GM12878 (cell line): Measurements from ENCODE around the gene OR2D3. TPM values are rescaled to one million over a fixed set of nuclear protein-coding genes. Genes with fewer than 3 reads are reported as not detected.

Experiments
- ATAC-seq: fragments of 200-7000 bp; cut with Tn5 transposase; 3 replicates; pipeline ENCODE4 v1.9.1; 2020; ENCODE audit warnings: mild to moderate bottlenecking, moderate library complexity
- BruUV-seq: library from RNA; stranded (reverse); fragments of 400-500 nt; replicated peaks from 2 replicates; lab custom pipeline; 2021; lab: Mats Ljungman, UMichigan
- CTCF ChIA-PET: fragments of 300-600 bp; sonication (Branson Sonifier 250); formaldehyde crosslinking; extraction: SDS; loops from one replicate; lab custom pipeline; 2021; ENCODE audit warnings: inconsistent platforms; lab: Yijun Ruan, JAX
- POLR2A ChIA-PET: fragments of 350-600 bp; formaldehyde crosslinking; extraction: SDS; loops from one replicate; lab custom pipeline; 2021; ENCODE audit warnings: inconsistent platforms; lab: Charles Lee
- RAD21 ChIA-PET: fragments of 300-600 bp; sonication (Branson Sonifier 250); formaldehyde crosslinking; loops from one replicate; lab custom pipeline; 2023; ENCODE audit warnings: antibody characterized with exemption; ENCODE audit not compliant: unreplicated experiment; lab: Charles Lee
- SMC1A ChIA-PET: fragments of 300-600 bp; sonication (Branson Sonifier 250); formaldehyde crosslinking; loops from one replicate; lab custom pipeline; 2023; ENCODE audit not compliant: unreplicated experiment, uncharacterized antibody; lab: Charles Lee
- DNase-seq: peaks from one replicate; pipeline ENCODE4 v3.0.0-alpha.2; 2011; ENCODE audit warnings: low read depth, low spot score
- FAIRE-seq: peaks from 3 replicates; lab custom pipeline; 2011; peaks lifted over from hg19 to GRCh38; lab: Jason Lieb, UNC
- H2AFZ ChIP-seq: 2 replicates; pipeline ENCODE4 v1.6.0; 2011; ENCODE audit warnings: low read depth, low read length, control low read depth; ENCODE audit not compliant: control insufficient read depth
- H3K27ac ChIP-seq: 2 replicates; pipeline ENCODE4 v1.5.1; 2011; ENCODE audit warnings: control low read depth; ENCODE audit not compliant: control insufficient read depth, insufficient read depth
- H3K27me3 ChIP-seq, 2 experiments: replicated peaks in 1 of 2; 2 replicates each; pipeline versions ENCODE4 v1.6.0 to v1.6.1; 2011; ENCODE audit warnings: low read length in 1 of 2; ENCODE audit not compliant: control insufficient read depth in 2 of 2, insufficient read depth in 2 of 2
- H3K36me3 ChIP-seq, 2 experiments: 2 replicates each; pipeline ENCODE4 v1.5.1; 2011; ENCODE audit warnings: low read length in 1 of 2; ENCODE audit not compliant: control insufficient read depth in 2 of 2, insufficient read depth in 2 of 2
- H3K4me1 ChIP-seq: 2 replicates; pipeline ENCODE4 v1.6.1; 2011; ENCODE audit warnings: mild to moderate bottlenecking, low read length, moderate library complexity, mixed read lengths; ENCODE audit not compliant: control insufficient read depth, insufficient read depth
- H3K4me2 ChIP-seq: 2 replicates; pipeline ENCODE4 v1.6.0; 2011; ENCODE audit warnings: control low read depth; ENCODE audit not compliant: control insufficient read depth, insufficient read depth
- H3K4me3 ChIP-seq: fragments of 200-600 bp; sonication (generic); 2 replicates; pipeline ENCODE4 v1.5.1; 2016
- H3K79me2 ChIP-seq: 2 replicates; pipeline ENCODE4 v1.6.0; 2011; ENCODE audit warnings: low read length; ENCODE audit not compliant: control insufficient read depth, insufficient read depth
- H3K9ac ChIP-seq: 2 replicates; pipeline ENCODE4 v1.8.0; 2011; ENCODE audit warnings: low read length, control low read depth, mixed read lengths; ENCODE audit not compliant: control insufficient read depth, insufficient read depth
- H3K9me3 ChIP-seq: replicated peaks from 3 replicates; pipeline ENCODE4 v1.5.1; 2011; ENCODE audit warnings: mild to moderate bottlenecking, low read length; ENCODE audit not compliant: control insufficient read depth, insufficient read depth
- H4K20me1 ChIP-seq: 2 replicates; pipeline ENCODE4 v1.6.0; 2011; ENCODE audit not compliant: control insufficient read depth, insufficient read depth
- CHD2 ChIP-seq: IDR thresholded peaks from 2 replicates; pipeline ENCODE4 v1.6.1; 2011; ENCODE audit warnings: low read depth, low read length, improper control_type of control experiment, borderline replicate concordance
- FOXM1 ChIP-seq: IDR thresholded peaks from 2 replicates; pipeline ENCODE4 v1.6.1; 2012; ENCODE audit warnings: low read depth, mild to moderate bottlenecking, inconsistent platforms, low read length, moderate library complexity
- IKZF2 ChIP-seq, 2 experiments: fragments of 450-650 bp; IDR thresholded peaks; 2 replicates each; pipeline ENCODE4 v1.6.1; 2017; ENCODE audit warnings: mild to moderate bottlenecking in 2 of 2, moderate library complexity in 2 of 2
- RB1 ChIP-seq: fragments of 450-650 bp; formaldehyde crosslinking; IDR thresholded peaks from 2 replicates; pipeline ENCODE4 v1.6.1; 2017; ENCODE audit warnings: mild to moderate bottlenecking, borderline replicate concordance
- WGBS: methylation state at CpG from one replicate; pipeline ENCODE4 v1.1.6; 2016; ENCODE audit warnings: low lambda C conversion rate; ENCODE audit not compliant: insufficient replicate concordance, insufficient coverage; ENCODE audit errors: missing lambda C conversion rate; 5-methylcytosine and 5-hydroxymethylcytosine counted together
- in situ Hi-C: fragments of 300-500 bp; cut with MboI; formaldehyde crosslinking; loops from 9 replicates; pipeline ENCODE4 v1.14.3; 2018; ENCODE audit warnings: mixed read lengths
- intact Hi-C: fragments of 100-400 bp; cut with micrococcal nuclease; formaldehyde crosslinking; loops from one replicate; pipeline ENCODE4 v1.14.2; 2022; ENCODE audit not compliant: unreplicated experiment
- polyA plus RNA-seq, 11 experiments: library from polyadenylated mRNA; depleted of rRNA in 4 of 11; unstranded in 6 of 11; stranded (reverse) in 5 of 11; fragments of >200 nt; fragmentation: Nextera tagmentation in 4 of 11; fragmentation: Illumina TruSeq in 1 of 11; extraction: Ambion mirVana in 4 of 11; extraction: Trizol in 1 of 11; gene quantifications; 1 replicate in 1 of 11; 2 replicates in 10 of 11; pipeline versions ENCODE4 v1.2.1 to v1.2.3, GENCODE V29; 2011 to 2016; ENCODE audit warnings: inconsistent platforms in 2 of 11, missing spikeins in 2 of 11, low read depth in 1 of 11
- total RNA-seq, 4 experiments: library from RNA; depleted of rRNA in 3 of 4; stranded (reverse); fragments of >200 nt in 3 of 4; fragmentation: Illumina TruSeq in 1 of 4; extraction: Trizol in 1 of 4; gene quantifications; 2 replicates each; pipeline versions ENCODE4 v1.2.1 to v1.2.3, GENCODE V29; 2013 to 2021
- TF ChIP-seq, protein P1 (sequence below): fragments of 450-650 bp; formaldehyde crosslinking; IDR thresholded peaks from 2 replicates; pipeline ENCODE4 v1.4.0; 2020; ENCODE audit warnings: mild to moderate bottlenecking, moderate library complexity
- TF ChIP-seq, protein P2 (sequence below): IDR thresholded peaks from 2 replicates; pipeline ENCODE4 v1.6.1; 2012; ENCODE audit warnings: low read depth, low read length, improper control_type of control experiment
- TF ChIP-seq, protein P3 (sequence below): fragments of 450-650 bp; formaldehyde crosslinking; IDR thresholded peaks from 2 replicates; pipeline ENCODE4 v1.5.0; 2022; ENCODE audit warnings: mild to moderate bottlenecking, missing genetic modification characterization

The OR2D3 gene
- total and polyA plus RNA-seq, 10 of the 15 experiments (the other 5 are each of a cell fraction or from before 2014, with no cell fraction given), result 0.20 TPM; not detected in 9

DNA sequence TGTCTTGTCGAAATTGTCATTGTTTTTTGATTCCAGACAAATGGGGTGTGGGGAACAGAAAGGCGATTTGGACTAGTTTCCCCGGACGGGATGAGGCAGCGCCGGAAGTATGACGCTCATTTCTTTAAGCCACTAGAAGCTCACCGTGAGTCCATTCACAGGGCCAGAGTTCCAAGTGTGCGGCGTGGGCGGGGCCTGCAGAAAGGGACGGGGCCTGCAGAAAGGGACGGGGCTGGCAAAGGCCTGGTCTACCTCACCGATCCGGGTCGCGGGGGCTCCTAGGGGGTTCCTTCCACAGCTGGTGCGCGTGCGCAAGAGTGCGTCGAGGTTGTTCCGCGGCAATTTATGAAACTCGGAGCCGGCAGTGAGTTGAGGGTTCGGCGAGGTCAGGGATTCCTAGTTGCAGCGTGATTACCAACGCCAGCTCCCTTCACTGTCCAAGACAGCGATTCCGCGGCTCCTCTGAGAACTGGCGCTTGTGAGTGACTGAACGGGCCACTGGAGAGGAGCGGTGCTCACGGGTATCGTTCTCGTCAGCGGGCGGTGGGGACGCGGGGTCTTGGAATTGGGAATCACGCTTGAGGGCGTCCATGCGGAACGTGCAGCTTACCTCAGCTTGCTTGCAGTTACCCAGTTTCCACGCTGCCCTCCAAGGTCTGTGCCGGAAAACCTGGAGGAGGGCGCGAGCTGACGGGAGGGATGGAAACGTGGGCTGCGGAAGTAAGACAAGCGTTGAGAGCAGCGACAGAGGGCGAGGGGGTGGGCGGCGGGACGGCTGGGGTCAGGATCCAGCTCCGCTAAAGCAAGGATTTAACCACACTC, 5.6 kb downstream of the OR2D3 start, which contains the start of gene ZNF215 (continued):
- no peak for TF ChIP-seq FOXM1

DNA sequence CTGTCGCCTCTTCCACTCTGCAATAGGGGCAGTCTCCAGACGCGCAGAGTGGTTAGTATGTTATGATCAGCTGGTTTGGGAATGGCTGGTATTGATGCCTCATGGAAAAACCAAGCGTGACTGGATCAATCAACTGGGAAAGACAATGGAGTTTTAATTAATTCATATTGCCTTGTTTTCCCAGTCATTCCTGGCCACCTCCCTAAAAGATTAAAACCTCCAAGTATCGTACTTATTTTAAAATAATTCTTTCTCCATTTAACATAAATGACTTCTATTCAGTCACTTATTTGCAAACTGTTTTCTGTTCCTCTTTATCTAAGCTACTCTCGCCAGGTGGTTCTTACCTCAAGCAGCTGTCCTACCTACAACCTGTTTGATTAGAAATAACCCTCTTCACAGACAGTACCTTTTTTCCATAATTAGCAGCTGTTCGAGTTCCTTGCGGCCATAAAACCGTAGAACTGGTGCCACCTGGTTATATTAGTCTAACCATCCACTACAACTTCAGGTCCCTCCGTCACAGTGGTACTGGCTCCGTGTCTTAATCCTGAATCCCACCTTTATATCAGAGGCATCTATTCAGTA, 6.3 kb downstream of the OR2D3 start:
- Histone ChIP-seq H3K27ac (peak overlapping the region; percentile 0; the same call in 1 of the 2 replicates), H3K36me3 (no peaks in the 10 kb centered on the region), H3K4me3 (peak overlapping the region; percentile 65), H2AFZ (peak overlapping the region; percentile 64), H3K79me2 (no peaks in the 10 kb centered on the region), H3K9ac (peak overlapping the region; percentile 36; the same call in 1 of the 2 replicates), H3K9me3 (no peaks in the 10 kb centered on the region), H4K20me1 (no peaks in the 10 kb centered on the region), H3K27me3 (peaks cover 0 to 4% of the 10 kb centered on the region in 2 experiments; a peak in 2 of 4 replicates), H3K4me2 (peak overlapping the region; percentile 88), H3K4me1 (0 out of 2 replicates have a peak, but pooled peaks cover 6% of the 10 kb centered on the region)
- RAD21 ChIA-PET, result interaction anchor here (0.7 kb wide), 1 partner anchor 323 kb away, joined by 3 read pairs; no protein-coding TSS in a partner anchor
- SMC1A ChIA-PET, result interaction anchor here (0.9 to 1.4 kb wide), 3 partner anchors 8 to 1060 kb away, joined by 3 read pairs; partner anchors contain the start of gene EIF3F
- in situ Hi-C loops (no loop called here), intact Hi-C loops (no loop called here)
- peak; percentile 7 for DNase-seq
- POLR2A ChIA-PET, result no interaction called here
- under 1% methylated on average over 11 of the region's 11 CpGs for WGBS
- BruUV-seq, result no TSS peak
- ATAC-seq, result peak; percentile 56
- FAIRE-seq, result peak; percentile 59
- CTCF ChIA-PET, result interaction anchor here (0.6 to 1.4 kb wide), 2 partner anchors 71 to 314 kb away, joined by 3 read pairs; no protein-coding TSS in a partner anchor
- TF ChIP-seq RB1, result no peak
- TF ChIP-seq, protein P1, sequence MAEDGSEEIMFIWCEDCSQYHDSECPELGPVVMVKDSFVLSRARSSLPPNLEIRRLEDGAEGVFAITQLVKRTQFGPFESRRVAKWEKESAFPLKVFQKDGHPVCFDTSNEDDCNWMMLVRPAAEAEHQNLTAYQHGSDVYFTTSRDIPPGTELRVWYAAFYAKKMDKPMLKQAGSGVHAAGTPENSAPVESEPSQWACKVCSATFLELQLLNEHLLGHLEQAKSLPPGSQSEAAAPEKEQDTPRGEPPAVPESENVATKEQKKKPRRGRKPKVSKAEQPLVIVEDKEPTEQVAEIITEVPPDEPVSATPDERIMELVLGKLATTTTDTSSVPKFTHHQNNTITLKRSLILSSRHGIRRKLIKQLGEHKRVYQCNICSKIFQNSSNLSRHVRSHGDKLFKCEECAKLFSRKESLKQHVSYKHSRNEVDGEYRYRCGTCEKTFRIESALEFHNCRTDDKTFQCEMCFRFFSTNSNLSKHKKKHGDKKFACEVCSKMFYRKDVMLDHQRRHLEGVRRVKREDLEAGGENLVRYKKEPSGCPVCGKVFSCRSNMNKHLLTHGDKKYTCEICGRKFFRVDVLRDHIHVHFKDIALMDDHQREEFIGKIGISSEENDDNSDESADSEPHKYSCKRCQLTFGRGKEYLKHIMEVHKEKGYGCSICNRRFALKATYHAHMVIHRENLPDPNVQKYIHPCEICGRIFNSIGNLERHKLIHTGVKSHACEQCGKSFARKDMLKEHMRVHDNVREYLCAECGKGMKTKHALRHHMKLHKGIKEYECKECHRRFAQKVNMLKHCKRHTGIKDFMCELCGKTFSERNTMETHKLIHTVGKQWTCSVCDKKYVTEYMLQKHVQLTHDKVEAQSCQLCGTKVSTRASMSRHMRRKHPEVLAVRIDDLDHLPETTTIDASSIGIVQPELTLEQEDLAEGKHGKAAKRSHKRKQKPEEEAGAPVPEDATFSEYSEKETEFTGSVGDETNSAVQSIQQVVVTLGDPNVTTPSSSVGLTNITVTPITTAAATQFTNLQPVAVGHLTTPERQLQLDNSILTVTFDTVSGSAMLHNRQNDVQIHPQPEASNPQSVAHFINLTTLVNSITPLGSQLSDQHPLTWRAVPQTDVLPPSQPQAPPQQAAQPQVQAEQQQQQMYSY (CRISPR knock-in tag), result no peak
- no peak for TF ChIP-seq CHD2
- TF ChIP-seq, protein P2, sequence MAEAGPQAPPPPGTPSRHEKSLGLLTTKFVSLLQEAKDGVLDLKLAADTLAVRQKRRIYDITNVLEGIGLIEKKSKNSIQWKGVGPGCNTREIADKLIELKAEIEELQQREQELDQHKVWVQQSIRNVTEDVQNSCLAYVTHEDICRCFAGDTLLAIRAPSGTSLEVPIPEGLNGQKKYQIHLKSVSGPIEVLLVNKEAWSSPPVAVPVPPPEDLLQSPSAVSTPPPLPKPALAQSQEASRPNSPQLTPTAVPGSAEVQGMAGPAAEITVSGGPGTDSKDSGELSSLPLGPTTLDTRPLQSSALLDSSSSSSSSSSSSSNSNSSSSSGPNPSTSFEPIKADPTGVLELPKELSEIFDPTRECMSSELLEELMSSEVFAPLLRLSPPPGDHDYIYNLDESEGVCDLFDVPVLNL, result no peak
- no peak for TF ChIP-seq IKZF2 (IDR thresholded peaks at IDR 0.05)
- TF ChIP-seq, protein P3, sequence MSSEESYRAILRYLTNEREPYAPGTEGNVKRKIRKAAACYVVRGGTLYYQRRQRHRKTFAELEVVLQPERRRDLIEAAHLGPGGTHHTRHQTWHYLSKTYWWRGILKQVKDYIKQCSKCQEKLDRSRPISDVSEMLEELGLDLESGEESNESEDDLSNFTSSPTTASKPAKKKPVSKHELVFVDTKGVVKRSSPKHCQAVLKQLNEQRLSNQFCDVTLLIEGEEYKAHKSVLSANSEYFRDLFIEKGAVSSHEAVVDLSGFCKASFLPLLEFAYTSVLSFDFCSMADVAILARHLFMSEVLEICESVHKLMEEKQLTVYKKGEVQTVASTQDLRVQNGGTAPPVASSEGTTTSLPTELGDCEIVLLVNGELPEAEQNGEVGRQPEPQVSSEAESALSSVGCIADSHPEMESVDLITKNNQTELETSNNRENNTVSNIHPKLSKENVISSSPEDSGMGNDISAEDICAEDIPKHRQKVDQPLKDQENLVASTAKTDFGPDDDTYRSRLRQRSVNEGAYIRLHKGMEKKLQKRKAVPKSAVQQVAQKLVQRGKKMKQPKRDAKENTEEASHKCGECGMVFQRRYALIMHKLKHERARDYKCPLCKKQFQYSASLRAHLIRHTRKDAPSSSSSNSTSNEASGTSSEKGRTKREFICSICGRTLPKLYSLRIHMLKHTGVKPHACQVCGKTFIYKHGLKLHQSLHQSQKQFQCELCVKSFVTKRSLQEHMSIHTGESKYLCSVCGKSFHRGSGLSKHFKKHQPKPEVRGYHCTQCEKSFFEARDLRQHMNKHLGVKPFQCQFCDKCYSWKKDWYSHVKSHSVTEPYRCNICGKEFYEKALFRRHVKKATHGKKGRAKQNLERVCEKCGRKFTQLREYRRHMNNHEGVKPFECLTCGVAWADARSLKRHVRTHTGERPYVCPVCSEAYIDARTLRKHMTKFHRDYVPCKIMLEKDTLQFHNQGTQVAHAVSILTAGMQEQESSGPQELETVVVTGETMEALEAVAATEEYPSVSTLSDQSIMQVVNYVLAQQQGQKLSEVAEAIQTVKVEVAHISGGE, result no peak
